Caco-2 (cell line): ENCODE results near the gene ARHGAP24. TPM values are rescaled to one million over a fixed set of nuclear protein-coding genes. Genes with fewer than 3 reads are reported as not detected.

Experiments
- BruUV-seq: library from RNA; stranded (reverse); fragments of 400-500 nt; replicated peaks from 2 replicates; lab custom pipeline; 2021; lab: Mats Ljungman, UMichigan
- CTCF ChIA-PET: fragments of 300-600 bp; sonication (Branson Sonifier 250); formaldehyde crosslinking; loops from one replicate; lab custom pipeline; 2022; ENCODE audit warnings: antibody characterized with exemption; lab: Charles Lee
- POLR2A ChIA-PET: fragments of 300-600 bp; sonication (Branson Sonifier 250); formaldehyde crosslinking; loops from one replicate; lab custom pipeline; 2022; ENCODE audit warnings: antibody characterized with exemption; lab: Charles Lee
- DNase-seq, 2 experiments: peaks; one replicate each; pipeline versions ENCODE4 v3.0.0 to v3.0.0-alpha.2; 2020 to 2022
- H3K27me3 ChIP-seq: replicated peaks from 2 replicates; pipeline ENCODE4 v1.6.0; 2011; ENCODE audit warnings: low read length; ENCODE audit not compliant: control insufficient read depth, insufficient read depth
- H3K36me3 ChIP-seq: 2 replicates; pipeline ENCODE4 v1.5.1; 2011; ENCODE audit warnings: low read length; ENCODE audit not compliant: control insufficient read depth, insufficient read depth
- H3K4me1 ChIP-seq: fragments of 250-450 bp; sonication (Bioruptor Pico); 2 replicates; pipeline ENCODE4 v1.5.1; 2020; ENCODE audit warnings: mild to moderate bottlenecking
- H3K4me3 ChIP-seq: 2 replicates; pipeline ENCODE4 v1.5.1; 2011; ENCODE audit warnings: low read depth, mild to moderate bottlenecking, control low read depth, low read length
- H3K9me3 ChIP-seq: fragments of 250-450 bp; sonication (Bioruptor Pico); 2 replicates; pipeline ENCODE4 v1.5.1; 2020; ENCODE audit warnings: mild to moderate bottlenecking, moderate library complexity
- H3K27ac Mint-ChIP-seq: one replicate; pipeline ENCODE4 v1.8.0; 2022; ENCODE audit warnings: mixed read lengths; ENCODE audit not compliant: unreplicated experiment
- H3K27me3 Mint-ChIP-seq: one replicate; pipeline ENCODE4 v1.8.0; 2022; ENCODE audit warnings: mixed read lengths; ENCODE audit not compliant: insufficient read depth, unreplicated experiment
- H3K36me3 Mint-ChIP-seq: one replicate; pipeline ENCODE4 v1.8.0; 2022; ENCODE audit warnings: mild to moderate bottlenecking, mixed read lengths; ENCODE audit not compliant: insufficient read depth, unreplicated experiment
- H3K4me1 Mint-ChIP-seq: one replicate; pipeline ENCODE4 v1.8.0; 2022; ENCODE audit warnings: low read depth, mixed read lengths; ENCODE audit not compliant: unreplicated experiment
- H3K4me3 Mint-ChIP-seq: one replicate; pipeline ENCODE4 v1.8.0; 2022; ENCODE audit warnings: mild to moderate bottlenecking, moderate library complexity, mixed read lengths; ENCODE audit not compliant: unreplicated experiment
- H3K9me3 Mint-ChIP-seq: one replicate; pipeline ENCODE4 v1.8.0; 2022; ENCODE audit warnings: mixed read lengths; ENCODE audit not compliant: unreplicated experiment
- intact Hi-C: fragments of 100-400 bp; cut with micrococcal nuclease; formaldehyde crosslinking; loops from one replicate; pipeline ENCODE4 v1.10.0; 2022; ENCODE audit not compliant: unreplicated experiment
- total RNA-seq: library from RNA; stranded (reverse); gene quantifications from 2 replicates; pipeline ENCODE4 v1.2.3, GENCODE V29; 2022
- TF ChIP-seq, protein P1 (sequence below), 2 experiments: fragments of 200-600 bp in 1 of 2; IDR thresholded peaks; 1 replicate in 1 of 2; 2 replicates in 1 of 2; pipeline versions ENCODE4 v1.5.1 to v1.8.0; 2011 to 2022; ENCODE audit warnings: antibody characterized with exemption in 1 of 2, control low read depth in 1 of 2, inconsistent platforms in 1 of 2, low read depth in 1 of 2, low read length in 1 of 2, mild to moderate bottlenecking in 1 of 2, moderate library complexity in 1 of 2; ENCODE audit not compliant: insufficient read depth in 1 of 2, severe bottlenecking in 1 of 2, unreplicated experiment in 1 of 2

The ARHGAP24 gene
- total RNA-seq, 1 experiment from 2014 or later, result 2.8 TPM

DNA sequence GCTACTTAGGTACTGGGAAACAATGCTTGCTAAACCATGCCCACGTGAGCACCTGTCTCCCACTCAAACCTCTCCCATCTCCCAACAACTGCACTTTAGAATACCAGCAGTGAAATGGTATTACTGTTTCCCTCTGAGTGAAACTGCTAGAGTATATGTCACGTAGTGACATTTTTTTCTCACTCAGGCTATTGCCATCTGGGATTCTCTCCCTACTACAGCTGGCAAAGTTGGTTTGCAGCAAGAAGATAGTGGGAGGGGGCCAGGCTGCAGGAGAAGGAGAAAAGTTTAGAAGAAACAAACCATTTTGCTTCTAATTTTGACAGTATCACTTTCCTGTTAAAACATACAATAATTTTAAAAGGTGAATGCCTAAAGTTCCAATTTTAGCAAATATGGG, 526.6 kb downstream of the ARHGAP24 start:
- Histone ChIP-seq H3K36me3 (no peaks in the 10 kb centered on the region), H3K27me3 (no peaks in the 10 kb centered on the region), H3K4me3 (no peak overlapping the region), H3K9me3 (no peaks in the 10 kb centered on the region), H3K4me1 (no peaks in the 10 kb centered on the region)
- ChIA-PET CTCF (no interaction called here), POLR2A (no interaction called here)
- no peak for DNase-seq
- Mint-ChIP-seq H3K27ac (no peak overlapping the region), H3K36me3 (no peaks in the 10 kb centered on the region), H3K4me1 (no peaks in the 10 kb centered on the region), H3K4me3 (no peak overlapping the region), H3K27me3 (peaks cover 8% of the 10 kb centered on the region), H3K9me3 (no peaks in the 10 kb centered on the region)
- intact Hi-C loops, result no loop called here
- TF ChIP-seq, protein P1, sequence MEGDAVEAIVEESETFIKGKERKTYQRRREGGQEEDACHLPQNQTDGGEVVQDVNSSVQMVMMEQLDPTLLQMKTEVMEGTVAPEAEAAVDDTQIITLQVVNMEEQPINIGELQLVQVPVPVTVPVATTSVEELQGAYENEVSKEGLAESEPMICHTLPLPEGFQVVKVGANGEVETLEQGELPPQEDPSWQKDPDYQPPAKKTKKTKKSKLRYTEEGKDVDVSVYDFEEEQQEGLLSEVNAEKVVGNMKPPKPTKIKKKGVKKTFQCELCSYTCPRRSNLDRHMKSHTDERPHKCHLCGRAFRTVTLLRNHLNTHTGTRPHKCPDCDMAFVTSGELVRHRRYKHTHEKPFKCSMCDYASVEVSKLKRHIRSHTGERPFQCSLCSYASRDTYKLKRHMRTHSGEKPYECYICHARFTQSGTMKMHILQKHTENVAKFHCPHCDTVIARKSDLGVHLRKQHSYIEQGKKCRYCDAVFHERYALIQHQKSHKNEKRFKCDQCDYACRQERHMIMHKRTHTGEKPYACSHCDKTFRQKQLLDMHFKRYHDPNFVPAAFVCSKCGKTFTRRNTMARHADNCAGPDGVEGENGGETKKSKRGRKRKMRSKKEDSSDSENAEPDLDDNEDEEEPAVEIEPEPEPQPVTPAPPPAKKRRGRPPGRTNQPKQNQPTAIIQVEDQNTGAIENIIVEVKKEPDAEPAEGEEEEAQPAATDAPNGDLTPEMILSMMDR (IDR thresholded peaks at IDR 0.05; ENCODE audit: insufficient read depth in 1 of 2, low read depth in 1 of 2, low read length in 1 of 2, severe bottlenecking in 1 of 2, unreplicated experiment in 1 of 2), result no peak
- no TSS peak for BruUV-seq

- Mint-ChIP-seq H3K27me3 (peaks cover 8% of the 10 kb centered on the region), H3K36me3 (no peaks in the 10 kb centered on the region), H3K27ac (no peak overlapping the region), H3K9me3 (no peaks in the 10 kb centered on the region), H3K4me1 (no peaks in the 10 kb centered on the region), H3K4me3 (no peak overlapping the region)
- BruUV-seq, result no TSS peak
- TF ChIP-seq, protein P1 (IDR thresholded peaks at IDR 0.05; ENCODE audit: insufficient read depth in 1 of 2, low read depth in 1 of 2, low read length in 1 of 2, severe bottlenecking in 1 of 2, unreplicated experiment in 1 of 2), result no peak
- POLR2A ChIA-PET, result no interaction called here
- Histone ChIP-seq H3K27me3 (no peaks in the 10 kb centered on the region), H3K36me3 (no peaks in the 10 kb centered on the region), H3K4me3 (no peak overlapping the region), H3K9me3 (no peaks in the 10 kb centered on the region), H3K4me1 (no peaks in the 10 kb centered on the region)
- DNase-seq, result no peak
- intact Hi-C loops, result no loop called here
- CTCF ChIA-PET, result no interaction called here
Measured at GRCh38 chr4:86004030-86004429, 529.1 kb downstream of the ARHGAP24 start.

GRCh38 chr4:86006057-86006456, 531.1 kb downstream of the ARHGAP24 start:
- ChIA-PET CTCF (no interaction called here), POLR2A (no interaction called here)
- TF ChIP-seq, protein P1 (IDR thresholded peaks at IDR 0.05; ENCODE audit: insufficient read depth in 1 of 2, low read depth in 1 of 2, low read length in 1 of 2, severe bottlenecking in 1 of 2, unreplicated experiment in 1 of 2), result no peak
- H3K4me1 ChIP-seq, result no peaks in the 10 kb centered on the region
- no peaks in the 10 kb centered on the region for H3K27me3 ChIP-seq
- Mint-ChIP-seq H3K4me3 (no peak overlapping the region), H3K27me3 (peaks cover 8% of the 10 kb centered on the region), H3K9me3 (no peaks in the 10 kb centered on the region), H3K27ac (no peak overlapping the region), H3K4me1 (no peaks in the 10 kb centered on the region), H3K36me3 (no peaks in the 10 kb centered on the region)
- H3K4me3 ChIP-seq, result no peak overlapping the region
- no TSS peak for BruUV-seq
- H3K36me3 ChIP-seq, result no peaks in the 10 kb centered on the region
- intact Hi-C loops, result no loop called here
- H3K9me3 ChIP-seq, result no peaks in the 10 kb centered on the region
- DNase-seq, result no peak
